Testis (tissue), 2 donors: Measurements from ENCODE around the gene TNP2.

ENCODE experiments used
- CTCF ChIP-seq, 3 experiments: fragments of 450-650 bp in 2 of 3; fragments of 200-600 bp in 1 of 3; sonication (generic) in 1 of 3; IDR thresholded peaks; one replicate each; pipeline ENCODE4 v1.5.1; 2016 to 2019; ENCODE audit warnings: antibody characterized with exemption in 3 of 3, mild to moderate bottlenecking in 2 of 3, moderate library complexity in 1 of 3
- POLR2A ChIP-seq: fragments of 450-650 bp; IDR thresholded peaks from one replicate; pipeline ENCODE4 v1.6.1; 2017; ENCODE audit warnings: antibody characterized with exemption, mild to moderate bottlenecking, moderate library complexity

DNA sequence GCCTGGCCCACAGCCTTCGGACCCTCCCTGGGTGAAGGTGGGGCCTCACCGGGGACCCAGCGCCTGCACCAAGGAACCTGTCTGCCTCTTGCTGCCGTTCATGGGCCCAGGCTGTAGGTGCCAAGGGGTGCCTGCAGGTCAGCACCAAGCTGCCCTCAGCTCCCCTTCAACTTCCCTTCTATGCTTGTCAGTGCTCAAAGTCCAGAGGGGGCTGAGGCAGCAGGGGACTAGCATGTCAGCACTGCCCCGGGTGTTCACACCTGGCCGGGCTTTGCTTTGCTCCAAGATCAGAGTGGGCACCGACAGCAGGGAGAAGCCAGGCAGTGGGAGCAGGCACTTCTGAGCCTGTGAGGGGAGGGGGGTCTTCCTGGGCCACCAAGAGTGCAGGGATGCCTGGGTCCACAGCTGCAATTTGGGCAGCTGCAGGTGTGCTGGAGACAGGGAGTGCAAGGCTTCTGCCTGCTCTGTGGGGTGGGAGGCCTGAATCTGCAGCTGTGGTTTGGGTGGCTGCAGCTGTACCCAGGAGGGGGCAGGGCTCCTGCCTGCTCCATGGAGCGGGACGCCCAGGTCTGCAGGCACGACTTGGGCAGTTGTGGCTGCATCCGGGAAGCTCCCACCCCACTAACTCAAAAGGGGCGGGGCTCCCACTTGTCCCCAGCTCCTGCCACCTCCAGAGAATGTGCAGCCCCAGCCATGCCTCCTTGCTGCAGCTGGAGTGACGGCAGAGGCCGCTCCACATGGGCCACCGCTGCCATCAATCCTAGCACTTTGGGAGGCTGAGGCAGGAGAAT lies 39.6 kb upstream of the TNP2 start:
- TF ChIP-seq POLR2A (no peak), CTCF (IDR thresholded peaks at IDR 0.05) (no peak)
